ENCODE results near the gene GAS1. TPM values are rescaled to one million over a fixed set of nuclear protein-coding genes. Genes with fewer than 3 reads are reported as not detected.

The GAS1 gene
- total and polyA plus RNA-seq, 10 donors, result 2.0 to 13.2 (median 5.4) TPM

DNA sequence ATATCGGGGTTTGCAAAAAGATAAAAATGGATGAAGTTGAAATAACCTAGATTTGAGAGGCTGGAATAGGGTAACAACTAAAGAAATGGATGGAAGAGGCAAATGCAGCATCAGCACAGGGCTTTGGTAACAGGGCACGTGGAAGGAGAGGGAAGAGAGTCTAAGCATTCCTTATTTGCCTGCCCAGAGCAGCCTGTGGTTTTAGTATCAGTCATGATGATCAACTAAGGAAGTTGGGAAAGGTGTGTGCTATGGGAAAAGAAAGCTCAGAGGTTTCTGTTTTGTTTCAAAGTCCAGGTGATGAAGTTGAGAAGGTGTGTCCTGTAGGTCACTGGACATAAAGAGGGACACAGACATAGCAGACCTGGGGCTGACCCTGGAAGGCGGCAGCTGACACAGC lies 28.8 kb downstream of the GAS1 start:
- WGBS, 5 donors, result 66 to 72% (median 70%) methylated on average over 3 of the region's 3 CpGs
- Histone ChIP-seq H3K36me3 (no peaks in the 10 kb centered on the region), H3K4me1 (no peaks in the 10 kb centered on the region), H3K4me3 (no peak overlapping the region), H3K27ac (no peak overlapping the region), H3K27me3 (replicated peaks in 1 of 7) (peaks cover 0 to 15% (median 0%) of the 10 kb centered on the region in 7 donors), H3K9me3 (no peaks in the 10 kb centered on the region)
- DNase-seq, result no peak
- intact Hi-C loops (cut with DNase I; ENCODE audit: low total_unique reads), result no loop called here
- TF ChIP-seq POLR2AphosphoS5 (IDR thresholded peaks at IDR 0.05), result no peak
- TF ChIP-seq, protein P1, sequence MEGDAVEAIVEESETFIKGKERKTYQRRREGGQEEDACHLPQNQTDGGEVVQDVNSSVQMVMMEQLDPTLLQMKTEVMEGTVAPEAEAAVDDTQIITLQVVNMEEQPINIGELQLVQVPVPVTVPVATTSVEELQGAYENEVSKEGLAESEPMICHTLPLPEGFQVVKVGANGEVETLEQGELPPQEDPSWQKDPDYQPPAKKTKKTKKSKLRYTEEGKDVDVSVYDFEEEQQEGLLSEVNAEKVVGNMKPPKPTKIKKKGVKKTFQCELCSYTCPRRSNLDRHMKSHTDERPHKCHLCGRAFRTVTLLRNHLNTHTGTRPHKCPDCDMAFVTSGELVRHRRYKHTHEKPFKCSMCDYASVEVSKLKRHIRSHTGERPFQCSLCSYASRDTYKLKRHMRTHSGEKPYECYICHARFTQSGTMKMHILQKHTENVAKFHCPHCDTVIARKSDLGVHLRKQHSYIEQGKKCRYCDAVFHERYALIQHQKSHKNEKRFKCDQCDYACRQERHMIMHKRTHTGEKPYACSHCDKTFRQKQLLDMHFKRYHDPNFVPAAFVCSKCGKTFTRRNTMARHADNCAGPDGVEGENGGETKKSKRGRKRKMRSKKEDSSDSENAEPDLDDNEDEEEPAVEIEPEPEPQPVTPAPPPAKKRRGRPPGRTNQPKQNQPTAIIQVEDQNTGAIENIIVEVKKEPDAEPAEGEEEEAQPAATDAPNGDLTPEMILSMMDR (IDR thresholded peaks at IDR 0.05 in 8 of 11, conservative IDR thresholded peaks at IDR 0.05 in 3 of 11), result no peak
- no peak for TF ChIP-seq POLR2A (IDR thresholded peaks at IDR 0.05)

DNA sequence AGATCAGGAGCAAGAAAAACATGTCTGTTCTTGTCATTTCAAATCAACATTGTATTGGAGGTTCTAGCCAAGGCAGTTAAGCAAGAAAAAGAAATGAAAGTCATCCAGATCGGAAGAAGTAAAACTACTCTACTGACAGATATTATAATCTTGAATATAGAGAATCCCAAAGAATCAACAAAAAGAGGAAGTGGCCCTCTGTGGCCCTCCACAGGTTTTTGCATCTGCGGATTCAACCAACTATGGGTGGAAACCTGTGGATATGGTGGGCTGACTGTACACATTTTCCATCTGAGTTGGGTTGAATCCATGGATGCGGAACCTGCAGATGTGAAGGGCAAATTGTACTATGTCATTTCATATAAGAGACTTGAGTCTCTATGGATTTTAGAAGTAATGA lies 35.1 kb downstream of the GAS1 start:
- no peak overlapping the region for H3K27ac ChIP-seq
- H3K4me1 ChIP-seq, result no peaks in the 10 kb centered on the region
- WGBS, 5 donors, result 91 to 97% (median 92%) methylated on average over 3 of the region's 3 CpGs
- intact Hi-C loops (cut with DNase I; ENCODE audit: low total_unique reads), result no loop called here
- no peaks in the 10 kb centered on the region for H3K36me3 ChIP-seq
- TF ChIP-seq, protein P1 (IDR thresholded peaks at IDR 0.05 in 8 of 11, conservative IDR thresholded peaks at IDR 0.05 in 3 of 11), result no peak
- TF ChIP-seq POLR2AphosphoS5 (IDR thresholded peaks at IDR 0.05) (no peak), POLR2A (IDR thresholded peaks at IDR 0.05) (no peak)
- peaks cover 0 to 12% (median 0%) of the 10 kb centered on the region in 8 donors for H3K9me3 ChIP-seq
- no peak overlapping the region for H3K4me3 ChIP-seq
- peaks cover 0 to 6% (median 0%) of the 10 kb centered on the region in 7 donors for H3K27me3 ChIP-seq (replicated peaks in 1 of 7)
- no peak for DNase-seq

DNA sequence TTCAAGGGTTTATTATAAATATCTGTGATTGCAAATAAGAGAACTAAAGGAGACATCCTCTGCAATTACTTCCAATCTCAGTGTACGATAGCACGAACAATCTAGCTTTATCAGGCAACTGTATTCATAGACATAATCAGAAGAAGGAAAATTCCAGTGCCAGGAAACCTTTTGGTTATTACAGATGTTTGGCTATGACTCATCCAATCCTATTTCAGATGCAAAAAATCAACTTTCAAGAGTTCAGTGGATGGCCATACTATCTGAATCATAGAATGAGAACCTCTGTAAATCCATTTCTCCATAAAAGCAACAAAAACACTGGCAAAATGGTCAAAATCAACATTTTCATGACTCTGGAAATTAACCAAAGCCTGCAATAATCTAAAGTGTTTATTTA lies 37.9 kb downstream of the GAS1 start:
- Histone ChIP-seq H3K4me1 (no peaks in the 10 kb centered on the region), H3K9me3 (peaks cover 0 to 15% (median 0%) of the 10 kb centered on the region in 8 donors), H3K27me3 (replicated peaks in 1 of 7) (peaks cover 0 to 17% (median 0%) of the 10 kb centered on the region in 7 donors), H3K4me3 (no peak overlapping the region), H3K27ac (no peak overlapping the region), H3K36me3 (no peaks in the 10 kb centered on the region)
- intact Hi-C loops (cut with DNase I; ENCODE audit: low total_unique reads), result no loop called here
- 92 to 97% (median 96%) methylated on average over 2 of the region's 2 CpGs for WGBS, 5 donors
- DNase-seq, result no peak
- TF ChIP-seq, protein P1 (IDR thresholded peaks at IDR 0.05 in 8 of 11, conservative IDR thresholded peaks at IDR 0.05 in 3 of 11), result no peak
- TF ChIP-seq POLR2A (IDR thresholded peaks at IDR 0.05), result no peak
- no peak for TF ChIP-seq POLR2AphosphoS5 (IDR thresholded peaks at IDR 0.05)

DNA sequence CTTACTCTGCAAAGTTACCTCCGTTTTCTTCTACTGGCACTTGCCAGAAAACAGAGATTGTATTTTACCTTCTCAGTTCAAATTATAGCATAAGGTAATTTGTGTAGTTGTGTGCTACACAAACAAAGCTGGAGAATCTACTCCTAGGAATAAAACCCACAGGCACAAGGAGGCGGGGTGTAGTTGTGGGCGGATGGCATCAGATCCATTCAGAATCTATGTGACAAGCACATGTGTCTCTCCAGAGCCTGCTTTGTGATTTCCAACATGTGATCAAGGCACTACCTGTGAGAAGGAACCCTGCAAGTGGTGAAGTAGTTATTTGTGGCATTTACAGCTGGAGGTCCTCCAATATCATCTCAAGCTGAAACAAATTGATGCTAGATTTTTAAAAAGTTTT lies 39.0 kb downstream of the GAS1 start:
- WGBS, 5 donors, result 87 to 96% (median 92%) methylated on average over 3 of the region's 3 CpGs
- Histone ChIP-seq H3K36me3 (no peaks in the 10 kb centered on the region), H3K9me3 (peaks cover 0 to 15% (median 0%) of the 10 kb centered on the region in 8 donors), H3K4me1 (peaks cover 0 to 1% (median 0%) of the 10 kb centered on the region in 6 donors), H3K27ac (no peak overlapping the region), H3K27me3 (replicated peaks in 1 of 7) (peaks cover 0 to 28% (median 0%) of the 10 kb centered on the region in 7 donors), H3K4me3 (no peak overlapping the region)
- intact Hi-C loops (cut with DNase I; ENCODE audit: low total_unique reads), result no loop called here
- no peak for DNase-seq
- TF ChIP-seq, protein P1 (IDR thresholded peaks at IDR 0.05 in 8 of 11, conservative IDR thresholded peaks at IDR 0.05 in 3 of 11), result no peak
- no peak for TF ChIP-seq POLR2A (IDR thresholded peaks at IDR 0.05)
- TF ChIP-seq POLR2AphosphoS5 (IDR thresholded peaks at IDR 0.05), result no peak

All from spleen (tissue), 11 donors.